Caco-2 (cell line): ENCODE data around the gene SLC7A4. TPM values are rescaled to one million over a fixed set of nuclear protein-coding genes. Genes with fewer than 3 reads are reported as not detected.
"Not testable (repeated sequence)": the region's sequence is repeated elsewhere in the genome, so short reads cannot be mapped to it uniquely, and the experiment has no call there.

Experiments
- BruUV-seq: library from RNA; stranded (reverse); fragments of 400-500 nt; replicated peaks from 2 replicates; lab custom pipeline; 2021; lab: Mats Ljungman, UMichigan
- CTCF ChIA-PET: fragments of 300-600 bp; sonication (Branson Sonifier 250); formaldehyde crosslinking; loops from one replicate; lab custom pipeline; 2022; ENCODE audit warnings: antibody characterized with exemption; lab: Charles Lee
- POLR2A ChIA-PET: fragments of 300-600 bp; sonication (Branson Sonifier 250); formaldehyde crosslinking; loops from one replicate; lab custom pipeline; 2022; ENCODE audit warnings: antibody characterized with exemption; lab: Charles Lee
- DNase-seq, 2 experiments: peaks; one replicate each; pipeline versions ENCODE4 v3.0.0 to v3.0.0-alpha.2; 2020 to 2022
- H3K27me3 ChIP-seq: replicated peaks from 2 replicates; pipeline ENCODE4 v1.6.0; 2011; ENCODE audit warnings: low read length; ENCODE audit not compliant: control insufficient read depth, insufficient read depth
- H3K36me3 ChIP-seq: 2 replicates; pipeline ENCODE4 v1.5.1; 2011; ENCODE audit warnings: low read length; ENCODE audit not compliant: control insufficient read depth, insufficient read depth
- H3K4me1 ChIP-seq: fragments of 250-450 bp; sonication (Bioruptor Pico); 2 replicates; pipeline ENCODE4 v1.5.1; 2020; ENCODE audit warnings: mild to moderate bottlenecking
- H3K4me3 ChIP-seq: 2 replicates; pipeline ENCODE4 v1.5.1; 2011; ENCODE audit warnings: low read depth, mild to moderate bottlenecking, control low read depth, low read length
- H3K9me3 ChIP-seq: fragments of 250-450 bp; sonication (Bioruptor Pico); 2 replicates; pipeline ENCODE4 v1.5.1; 2020; ENCODE audit warnings: mild to moderate bottlenecking, moderate library complexity
- H3K27ac Mint-ChIP-seq: one replicate; pipeline ENCODE4 v1.8.0; 2022; ENCODE audit warnings: mixed read lengths; ENCODE audit not compliant: unreplicated experiment
- H3K27me3 Mint-ChIP-seq: one replicate; pipeline ENCODE4 v1.8.0; 2022; ENCODE audit warnings: mixed read lengths; ENCODE audit not compliant: insufficient read depth, unreplicated experiment
- H3K36me3 Mint-ChIP-seq: one replicate; pipeline ENCODE4 v1.8.0; 2022; ENCODE audit warnings: mild to moderate bottlenecking, mixed read lengths; ENCODE audit not compliant: insufficient read depth, unreplicated experiment
- H3K4me1 Mint-ChIP-seq: one replicate; pipeline ENCODE4 v1.8.0; 2022; ENCODE audit warnings: low read depth, mixed read lengths; ENCODE audit not compliant: unreplicated experiment
- H3K4me3 Mint-ChIP-seq: one replicate; pipeline ENCODE4 v1.8.0; 2022; ENCODE audit warnings: mild to moderate bottlenecking, moderate library complexity, mixed read lengths; ENCODE audit not compliant: unreplicated experiment
- H3K9me3 Mint-ChIP-seq: one replicate; pipeline ENCODE4 v1.8.0; 2022; ENCODE audit warnings: mixed read lengths; ENCODE audit not compliant: unreplicated experiment
- CTCF ChIP-seq, 2 experiments: fragments of 200-600 bp in 1 of 2; IDR thresholded peaks; 1 replicate in 1 of 2; 2 replicates in 1 of 2; pipeline versions ENCODE4 v1.5.1 to v1.8.0; 2011 to 2022; ENCODE audit warnings: antibody characterized with exemption in 1 of 2, control low read depth in 1 of 2, inconsistent platforms in 1 of 2, low read depth in 1 of 2, low read length in 1 of 2, mild to moderate bottlenecking in 1 of 2, moderate library complexity in 1 of 2; ENCODE audit not compliant: insufficient read depth in 1 of 2, severe bottlenecking in 1 of 2, unreplicated experiment in 1 of 2
- intact Hi-C: fragments of 100-400 bp; cut with micrococcal nuclease; formaldehyde crosslinking; loops from one replicate; pipeline ENCODE4 v1.10.0; 2022; ENCODE audit not compliant: unreplicated experiment
- total RNA-seq: library from RNA; stranded (reverse); gene quantifications from 2 replicates; pipeline ENCODE4 v1.2.3, GENCODE V29; 2022

The SLC7A4 gene
- total RNA-seq, 1 experiment from 2014 or later, result 1.9 TPM

GRCh38 chr22:21051145-21051830 is 18.9 kb upstream of the SLC7A4 start:
- peaks cover 6% of the 10 kb centered on the region for H3K4me1 Mint-ChIP-seq
- H3K27me3 Mint-ChIP-seq, result no peaks in the 10 kb centered on the region
- no peaks in the 10 kb centered on the region for H3K36me3 ChIP-seq
- no peaks in the 10 kb centered on the region for H3K9me3 ChIP-seq
- no peaks in the 10 kb centered on the region for H3K36me3 Mint-ChIP-seq
- ChIA-PET POLR2A (no interaction called here), CTCF (no interaction called here)
- no peaks in the 10 kb centered on the region; the same call in 1 of the 2 replicates for H3K27me3 ChIP-seq
- intact Hi-C loops, result no loop called here
- no peaks in the 10 kb centered on the region for H3K9me3 Mint-ChIP-seq
- no peaks in the 10 kb centered on the region for H3K4me1 ChIP-seq
- H3K27ac Mint-ChIP-seq, result no peak overlapping the region
- H3K4me3 Mint-ChIP-seq, result no peak overlapping the region
- BruUV-seq, result no TSS peak
- H3K4me3 ChIP-seq, result no peak overlapping the region
- DNase-seq, result no peak
- TF ChIP-seq CTCF (IDR thresholded peaks at IDR 0.05; ENCODE audit: insufficient read depth in 1 of 2, low read depth in 1 of 2, low read length in 1 of 2, severe bottlenecking in 1 of 2, unreplicated experiment in 1 of 2), result no peak

GRCh38 chr22:21048965-21049364 is 16.6 kb upstream of the SLC7A4 start:
- intact Hi-C loops, H3K9me3 Mint-ChIP-seq, CTCF ChIA-PET, DNase-seq, H3K27me3 ChIP-seq, H3K27ac Mint-ChIP-seq, H3K4me1 ChIP-seq, BruUV-seq, H3K4me3 Mint-ChIP-seq, H3K27me3 Mint-ChIP-seq, H3K9me3 ChIP-seq, H3K36me3 ChIP-seq, POLR2A ChIA-PET, H3K4me3 ChIP-seq: not testable (repeated sequence)
- Mint-ChIP-seq H3K4me1 (peaks cover 15% of the 10 kb centered on the region), H3K36me3 (peaks cover 11% of the 10 kb centered on the region)

DNA sequence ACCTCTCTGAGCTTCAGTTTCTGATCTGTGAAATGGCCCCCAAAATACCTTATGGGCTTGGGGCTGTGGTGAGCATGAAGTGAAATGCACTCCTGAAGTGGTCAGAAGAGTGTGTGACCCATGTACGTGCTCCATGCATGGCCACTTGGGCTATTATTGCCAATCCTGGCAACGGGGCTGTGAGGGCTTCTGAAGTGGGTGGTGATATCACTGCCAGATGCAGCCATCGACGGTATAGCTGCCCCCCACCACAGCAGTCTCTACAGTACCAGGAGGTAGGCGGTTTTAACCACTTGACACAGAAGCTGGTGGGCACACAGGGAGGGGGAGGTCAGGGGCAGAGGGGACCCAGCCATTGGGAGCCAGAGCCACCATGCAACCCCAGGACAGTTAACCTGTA is 16.1 kb upstream of the SLC7A4 start:
- CTCF ChIA-PET, H3K9me3 ChIP-seq, intact Hi-C loops, DNase-seq, H3K36me3 ChIP-seq, POLR2A ChIA-PET, H3K27me3 ChIP-seq, H3K4me3 ChIP-seq, H3K4me1 ChIP-seq, H3K4me3 Mint-ChIP-seq, H3K27me3 Mint-ChIP-seq, H3K27ac Mint-ChIP-seq, H3K9me3 Mint-ChIP-seq, BruUV-seq: not testable (repeated sequence)
- H3K36me3 Mint-ChIP-seq, result peaks cover 11% of the 10 kb centered on the region
- H3K4me1 Mint-ChIP-seq, result peaks cover 17% of the 10 kb centered on the region

DNA sequence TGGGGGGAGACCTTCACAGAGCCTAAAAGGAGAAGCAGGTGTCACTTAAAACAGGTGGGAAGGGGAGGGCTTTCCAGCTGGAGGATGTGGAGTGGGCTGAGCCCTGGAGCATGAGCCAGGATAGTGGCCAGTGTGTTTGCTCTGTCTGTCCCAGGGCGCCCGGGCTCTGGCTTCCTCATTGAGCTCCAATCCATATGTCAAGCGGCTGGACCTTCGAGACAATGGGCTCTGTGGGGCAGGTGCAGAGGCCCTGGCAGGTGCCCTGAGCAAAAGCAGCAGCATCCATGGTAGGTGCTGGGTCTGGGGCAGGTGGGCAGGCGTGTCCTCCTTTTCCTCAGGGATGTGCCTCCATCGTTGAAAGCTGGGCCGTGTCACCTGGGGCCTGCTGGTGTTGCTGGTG is 15.4 kb upstream of the SLC7A4 start:
- Mint-ChIP-seq H3K4me3 (no peak overlapping the region), H3K27me3 (no peaks in the 10 kb centered on the region), H3K36me3 (peaks cover 11% of the 10 kb centered on the region), H3K9me3 (no peaks in the 10 kb centered on the region), H3K4me1 (peaks cover 22% of the 10 kb centered on the region), H3K27ac (no peak overlapping the region)
- no peak for TF ChIP-seq CTCF (IDR thresholded peaks at IDR 0.05; ENCODE audit: insufficient read depth in 1 of 2, low read depth in 1 of 2, low read length in 1 of 2, severe bottlenecking in 1 of 2, unreplicated experiment in 1 of 2)
- Histone ChIP-seq H3K27me3 (no peaks in the 10 kb centered on the region), H3K4me1 (peaks cover 7% of the 10 kb centered on the region; the same call in 1 of the 2 replicates), H3K36me3 (no peaks in the 10 kb centered on the region), H3K4me3 (no peak overlapping the region), H3K9me3 (no peaks in the 10 kb centered on the region)
- BruUV-seq, result no TSS peak
- POLR2A ChIA-PET, result no interaction called here
- DNase-seq, result no peak
- intact Hi-C loops, result no loop called here
- CTCF ChIA-PET, result no interaction called here
